ENCODE data around the gene ETV5. TPM values are rescaled to one million over a fixed set of nuclear protein-coding genes. Genes with fewer than 3 reads are reported as not detected.
A peak's percentile ranks its signal among the peaks of the same experiment; 100 is the strongest.

Gene ETV5
- total RNA-seq, 1 donor, result 5.1 TPM

DNA sequence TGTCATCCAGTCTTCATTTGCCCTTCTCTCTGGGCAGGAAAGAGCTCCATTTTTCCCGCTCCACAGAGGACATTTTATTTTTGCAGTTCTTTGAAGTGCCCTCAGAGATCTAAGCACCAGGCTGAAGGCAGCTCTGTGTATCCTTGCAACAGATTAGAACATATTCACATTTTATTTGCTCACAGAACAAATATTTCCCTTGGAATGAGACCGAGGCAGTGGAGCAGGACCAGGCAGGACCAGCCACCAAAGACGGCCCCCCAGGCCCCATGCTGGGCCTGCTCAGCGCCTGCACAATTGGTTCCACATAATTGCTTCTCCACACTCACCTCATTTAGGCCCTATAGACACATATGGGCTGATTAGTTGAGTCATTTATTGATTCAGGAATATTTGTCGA lies 15.7 kb upstream of the ETV5 start:
- DNase-seq (ENCODE audit: low read depth in 2 of 3, low spot score in 2 of 3), result no peak

DNA sequence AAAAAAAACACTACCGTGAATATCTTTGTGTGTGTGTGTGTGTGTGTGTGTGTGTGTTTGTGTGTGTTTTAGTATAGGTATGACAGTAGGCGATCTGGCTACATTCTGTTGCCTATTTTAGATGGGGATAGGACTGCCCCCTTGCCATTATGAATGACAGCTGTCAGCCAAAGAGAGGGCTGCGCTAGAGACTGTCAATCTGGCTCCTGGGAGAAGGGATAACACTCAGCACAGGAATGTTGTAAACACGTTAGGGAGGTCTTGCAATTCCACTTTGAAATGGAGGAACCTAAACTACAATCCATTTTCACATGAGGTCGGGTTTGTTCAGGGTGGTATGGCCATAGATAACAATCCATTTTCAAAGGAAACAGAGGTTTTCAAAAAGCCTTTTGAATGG lies 14.1 kb upstream of the ETV5 start:
- no peak for DNase-seq (ENCODE audit: low read depth in 2 of 3, low spot score in 2 of 3)

DNA sequence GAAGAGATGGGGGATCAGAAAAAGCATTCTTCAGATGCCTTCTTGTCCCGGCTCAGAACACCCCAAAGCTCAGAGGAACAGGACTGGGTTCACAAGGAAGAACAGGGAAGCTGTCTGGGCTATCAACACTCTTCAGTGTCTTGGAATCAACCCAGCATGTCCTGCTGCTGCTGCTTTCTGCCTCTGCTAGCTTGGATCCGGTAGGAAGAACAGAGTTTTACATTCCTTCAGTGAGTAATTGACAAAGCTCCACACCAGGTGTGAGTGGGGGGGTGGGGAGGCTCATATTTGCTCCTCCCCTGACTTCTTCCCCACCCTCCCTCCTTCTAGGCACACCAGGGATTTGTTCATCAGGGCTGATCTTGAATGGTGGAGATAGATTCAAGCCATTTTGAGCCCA lies 13.1 kb upstream of the ETV5 start:
- no peak for DNase-seq (ENCODE audit: low read depth in 2 of 3, low spot score in 2 of 3)

DNA sequence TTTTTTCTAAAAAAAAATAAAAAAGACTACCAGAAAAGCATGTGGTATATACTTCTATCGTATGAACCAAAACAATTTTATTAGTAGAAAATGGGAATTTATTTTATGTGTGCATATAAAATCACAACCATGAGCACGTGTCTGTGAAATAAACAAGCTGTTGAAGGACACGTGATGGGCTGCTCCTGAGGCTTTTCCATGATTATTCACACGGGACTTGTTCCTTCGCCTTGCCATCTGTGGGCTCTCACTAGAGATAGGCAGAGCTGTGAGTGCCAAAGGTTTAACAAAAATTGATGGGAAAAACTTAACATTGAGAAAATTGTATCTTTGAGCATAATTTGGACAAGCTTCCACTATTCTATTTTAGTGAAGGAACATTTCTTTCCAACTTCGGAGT lies 12.4 kb upstream of the ETV5 start:
- DNase-seq (ENCODE audit: low read depth in 2 of 3, low spot score in 2 of 3), result no peak

DNA sequence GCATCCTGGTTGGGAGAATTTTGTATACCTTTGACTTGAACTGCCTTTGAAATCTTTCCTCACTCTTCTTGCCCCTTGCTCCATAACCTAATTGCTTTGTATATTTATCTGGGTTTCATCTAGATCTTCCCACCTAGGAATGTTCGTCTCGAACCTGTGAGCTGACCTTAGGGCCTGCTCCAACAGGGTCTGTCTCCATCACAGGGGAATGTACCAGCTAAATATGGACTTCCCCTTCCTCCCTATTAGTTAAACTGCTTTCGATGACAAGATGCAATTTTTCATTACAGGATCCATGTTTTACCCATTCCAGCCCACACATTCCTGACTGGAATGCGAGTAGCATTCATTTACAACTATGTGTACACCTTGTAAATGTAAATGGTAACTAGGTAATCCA lies 10.6 kb upstream of the ETV5 start:
- no peak for DNase-seq (ENCODE audit: low read depth in 2 of 3, low spot score in 2 of 3)

DNA sequence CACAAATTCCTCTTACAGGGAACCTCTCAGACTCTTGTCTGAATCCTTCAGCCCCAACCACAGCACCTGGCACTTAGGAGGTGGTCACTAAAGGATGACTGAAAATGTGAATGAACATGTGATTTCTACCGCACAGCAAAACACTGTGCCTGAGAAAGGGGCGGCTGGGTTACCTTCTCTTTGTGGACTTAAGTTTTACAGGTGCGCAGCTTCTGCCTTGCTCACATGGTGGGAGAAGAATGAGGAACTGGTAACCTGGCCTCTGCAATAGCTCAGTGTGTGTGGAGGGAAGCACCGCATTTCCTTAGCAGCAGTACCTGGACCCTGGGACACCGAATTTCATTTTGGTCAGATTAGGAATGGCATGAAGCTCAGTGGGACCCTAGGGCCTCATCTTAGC lies 9.8 kb upstream of the ETV5 start:
- no peak for DNase-seq (ENCODE audit: low read depth in 2 of 3, low spot score in 2 of 3)

DNA sequence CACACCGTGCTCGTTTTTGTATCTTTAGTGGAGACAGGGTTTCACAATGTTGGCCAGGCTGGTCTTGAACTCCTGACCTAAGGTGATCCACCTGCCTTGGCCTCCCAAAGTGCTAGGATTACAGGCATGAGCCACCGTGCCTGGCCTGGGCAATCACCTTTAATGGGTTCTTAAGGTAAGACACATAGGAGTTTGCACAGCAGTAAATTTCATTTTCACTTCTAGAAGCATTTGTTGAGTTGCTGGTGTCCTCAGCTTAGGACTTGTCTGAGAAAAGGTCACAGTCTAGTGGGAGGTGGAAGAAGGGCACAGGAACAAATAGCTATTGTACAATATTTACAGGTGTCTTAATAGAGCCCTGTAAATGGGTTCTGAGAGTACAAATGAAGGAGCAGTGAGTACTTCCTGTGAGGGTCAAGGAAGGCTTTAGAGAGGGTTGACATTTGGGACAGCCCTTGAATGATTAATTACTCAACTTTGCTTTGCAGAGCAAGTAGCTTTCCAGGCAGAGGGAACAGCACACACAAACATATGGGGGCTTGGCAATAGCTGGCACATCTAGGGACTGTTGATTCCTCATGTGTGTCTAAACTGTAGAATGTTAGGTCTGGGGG lies 8.7 kb upstream of the ETV5 start:
- no peak for DNase-seq (ENCODE audit: low read depth in 2 of 3, low spot score in 2 of 3)

DNA sequence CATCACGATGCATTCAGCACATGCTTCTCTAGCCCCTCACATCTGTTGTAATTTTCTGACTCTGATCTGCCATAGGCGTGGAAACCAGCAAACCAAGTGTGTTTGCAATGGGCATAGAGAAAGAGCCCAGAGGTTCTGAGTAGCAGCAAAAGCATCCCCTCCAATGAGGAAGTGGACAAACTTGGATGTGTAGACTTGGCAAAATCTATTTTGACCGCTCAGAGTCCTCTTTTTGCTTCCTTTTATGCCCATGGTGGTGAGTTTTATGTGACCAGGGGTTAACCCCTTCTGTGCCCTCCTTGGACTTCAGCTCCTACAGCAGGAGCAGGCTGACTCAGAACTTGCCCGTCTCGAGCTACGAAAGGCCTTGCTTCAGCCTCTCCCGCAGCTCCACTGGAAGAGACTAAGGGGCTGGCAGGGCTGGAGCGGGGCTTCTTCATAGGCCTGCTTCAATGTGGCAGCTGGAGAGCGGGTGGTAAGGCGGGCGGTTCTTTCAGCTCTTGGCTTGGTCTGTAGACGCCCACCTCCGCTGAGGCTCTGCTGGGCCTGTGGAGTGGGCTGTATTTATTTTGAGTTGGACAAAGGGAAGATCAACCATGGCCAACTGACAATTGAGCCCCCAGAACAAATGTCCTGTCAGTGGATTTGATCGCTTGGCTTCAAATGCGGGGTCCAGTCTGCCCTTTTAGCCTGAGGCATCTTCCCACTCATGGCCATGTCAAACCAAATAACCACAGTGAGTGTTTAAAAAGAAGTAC lies 6.5 kb upstream of the ETV5 start:
- no peak for DNase-seq (ENCODE audit: low read depth in 2 of 3, low spot score in 2 of 3)

DNA sequence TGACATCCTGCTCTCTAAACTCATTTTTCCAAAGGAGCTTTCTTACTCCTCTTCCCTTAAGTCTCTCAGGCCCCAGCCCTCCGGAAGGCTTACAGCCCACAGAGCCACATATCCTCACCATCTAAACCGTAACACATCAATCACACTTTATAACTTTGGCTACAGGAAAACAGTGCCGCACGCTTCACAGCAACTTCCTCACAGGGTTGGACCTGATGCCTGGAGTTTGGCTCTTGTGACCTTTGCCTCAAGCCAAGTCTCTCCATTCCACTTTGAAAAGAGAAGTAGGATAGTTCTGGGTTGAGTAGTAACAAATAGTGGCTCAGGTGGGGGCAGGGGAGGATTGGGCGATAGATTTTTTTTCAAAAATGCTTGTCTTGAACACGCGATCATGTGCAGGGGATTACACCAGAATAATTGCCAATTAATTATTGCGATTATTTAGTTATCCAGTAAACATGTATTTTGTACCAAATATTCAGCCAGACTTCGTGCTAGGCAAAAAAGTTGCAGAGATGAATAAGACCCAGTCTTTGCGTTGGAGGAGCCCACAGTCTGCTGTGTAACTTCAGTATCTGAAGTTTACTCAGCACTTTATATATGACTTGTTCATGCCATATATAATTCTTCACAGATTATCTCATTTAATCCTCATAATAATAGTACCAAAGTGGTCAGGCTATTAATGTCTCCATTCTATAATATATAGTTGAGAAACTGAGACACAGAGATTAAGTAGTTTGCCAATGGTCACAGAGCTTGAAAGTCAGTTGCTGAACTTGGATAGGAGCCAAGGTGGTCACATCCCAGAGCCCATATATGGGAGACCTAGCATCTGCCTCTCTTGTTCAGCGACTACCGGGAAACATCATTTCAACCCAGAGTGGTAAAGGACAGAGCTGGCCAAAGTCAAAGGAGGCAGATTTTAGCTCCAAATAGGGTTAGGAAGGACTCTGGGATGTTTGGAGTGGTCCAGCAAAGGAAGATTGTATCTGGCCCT lies 2.4 kb upstream of the ETV5 start:
- DNase-seq (ENCODE audit: low read depth in 2 of 3, low spot score in 2 of 3), result peak in 2 of 3 donors; percentile 41 to 57

DNA sequence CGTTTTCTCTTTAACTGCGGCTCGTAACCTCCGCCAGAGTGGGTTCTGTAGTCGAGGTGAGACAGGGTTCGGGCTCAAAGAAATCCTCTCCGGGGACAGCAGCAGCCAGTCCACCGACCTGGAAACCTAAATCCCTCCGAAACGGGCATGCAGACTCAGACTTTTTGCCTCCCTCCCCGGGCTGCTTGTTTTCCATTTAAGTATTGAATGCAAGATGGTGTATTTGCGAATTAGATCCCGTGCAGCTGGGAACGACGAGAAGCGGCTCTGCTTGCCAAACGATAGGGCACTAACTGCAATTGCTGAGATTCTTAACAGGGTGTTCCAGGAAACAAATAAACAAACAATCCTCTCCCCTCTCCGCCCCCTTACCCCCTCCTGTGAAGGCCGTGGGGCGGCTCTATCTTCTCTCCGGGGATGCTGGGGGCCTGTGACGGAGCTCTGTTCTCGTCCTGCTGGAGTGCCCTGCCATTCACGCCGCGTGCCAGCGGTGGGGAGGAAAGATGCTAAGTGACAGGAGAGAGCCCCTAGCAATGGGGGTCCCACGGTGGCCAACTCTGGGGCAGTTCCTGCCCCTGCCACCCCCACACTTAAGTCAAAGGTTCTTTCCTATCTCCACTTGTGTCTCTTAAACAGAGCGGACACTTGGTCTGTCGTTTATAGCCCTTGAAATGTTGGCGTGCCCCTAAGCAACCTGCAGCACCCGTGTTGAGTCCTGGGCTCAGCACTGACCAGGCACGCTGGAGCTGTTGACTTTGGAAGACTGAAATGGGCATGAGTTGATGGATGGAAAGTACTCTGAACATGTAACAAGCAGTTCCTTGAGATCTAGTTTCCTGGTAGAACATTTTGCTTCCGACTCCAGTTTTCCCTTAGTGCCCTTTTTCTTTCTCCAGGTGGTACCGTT lies 1.3 kb upstream of the ETV5 start:
- DNase-seq (ENCODE audit: low read depth in 2 of 3, low spot score in 2 of 3), result peak in 1 of 3 donors; percentile 7

DNA sequence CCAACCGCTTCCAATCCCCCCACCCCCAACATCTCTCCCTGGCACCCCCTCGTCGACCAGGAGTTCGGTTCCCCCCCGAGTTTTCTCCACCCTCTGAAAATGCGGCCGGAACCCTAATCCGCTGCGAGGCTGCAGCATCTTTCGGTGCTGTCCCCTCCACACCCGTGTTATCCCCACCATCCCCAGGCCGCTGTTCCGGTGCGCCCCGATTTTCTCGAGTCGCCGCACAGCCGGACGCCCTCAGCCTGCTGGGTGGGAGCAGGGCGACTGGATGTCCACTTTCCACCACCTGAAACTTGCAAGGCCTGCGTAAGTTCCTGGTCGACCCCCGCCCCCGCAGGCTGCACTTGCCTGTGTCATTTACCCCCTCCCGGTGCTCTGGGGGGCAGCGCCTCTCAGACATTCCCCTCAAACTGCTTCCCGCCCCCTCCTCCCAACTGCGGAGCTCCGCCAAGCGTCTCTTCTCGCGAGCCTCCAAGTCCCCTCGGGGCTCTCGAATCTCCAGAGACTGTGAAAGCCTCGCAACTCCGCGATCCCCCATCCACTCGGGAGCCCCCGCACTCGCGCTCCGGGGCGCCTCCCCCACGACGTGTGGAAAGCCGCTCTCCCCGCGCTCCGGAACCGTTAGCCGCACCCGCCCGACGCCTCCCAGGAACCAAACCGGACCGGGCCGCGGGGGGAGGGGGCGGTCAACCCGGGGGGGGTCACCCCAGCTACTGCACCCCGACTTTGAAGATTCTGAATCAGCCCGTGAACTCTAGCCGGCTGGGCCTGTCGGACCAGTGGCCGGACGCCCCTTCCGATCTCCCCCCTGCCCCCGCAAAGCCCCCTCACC lies 566 bp downstream of the ETV5 start:
- peak in 2 of 3 donors; percentile 45 to 72 for DNase-seq (ENCODE audit: low read depth in 2 of 3, low spot score in 2 of 3)

DNA sequence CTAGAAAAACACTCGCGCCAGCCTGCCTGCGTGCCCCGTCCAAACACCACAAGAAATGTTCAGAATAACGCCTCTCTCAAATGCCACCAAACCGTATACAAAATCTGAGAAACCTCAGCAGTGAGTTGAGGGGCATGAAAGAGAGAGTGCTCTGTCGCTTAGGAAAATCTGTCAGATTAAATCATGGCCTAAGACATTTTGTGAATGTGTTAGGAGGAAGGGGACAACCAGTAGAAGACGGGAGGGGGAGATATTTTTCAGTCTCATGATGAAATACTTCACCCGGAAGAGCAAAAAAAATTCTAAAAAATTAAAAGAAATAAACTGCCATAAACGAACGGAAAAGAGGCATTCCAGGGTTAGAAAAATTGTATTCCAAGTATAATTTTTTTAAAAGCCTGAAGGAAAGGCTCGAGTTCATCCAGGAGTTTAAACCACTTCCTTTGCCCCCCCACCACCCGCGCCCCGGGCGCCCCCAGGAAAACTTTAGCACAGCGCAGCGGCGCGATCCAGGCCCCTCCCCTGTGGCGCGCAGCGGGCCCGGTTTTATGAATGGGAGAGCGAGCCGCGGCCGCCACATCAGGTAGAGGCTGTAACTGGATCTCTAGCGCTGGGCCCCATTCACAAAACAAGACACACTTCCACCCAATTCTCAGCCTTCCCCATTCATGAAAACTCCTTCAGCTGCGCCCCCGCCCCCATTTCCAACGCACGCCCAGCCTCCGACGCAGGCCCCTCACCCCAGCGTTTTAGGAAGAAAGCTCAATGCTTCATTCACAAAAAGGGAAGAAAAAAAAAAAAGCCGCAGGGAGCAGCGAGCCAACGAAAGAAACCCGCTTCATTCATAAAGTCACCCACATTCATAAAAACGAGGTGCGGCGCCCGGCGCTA lies 1.4 kb downstream of the ETV5 start:
- DNase-seq (ENCODE audit: low read depth in 2 of 3, low spot score in 2 of 3), result peak in 2 of 3 donors; percentile 59 to 64

DNA sequence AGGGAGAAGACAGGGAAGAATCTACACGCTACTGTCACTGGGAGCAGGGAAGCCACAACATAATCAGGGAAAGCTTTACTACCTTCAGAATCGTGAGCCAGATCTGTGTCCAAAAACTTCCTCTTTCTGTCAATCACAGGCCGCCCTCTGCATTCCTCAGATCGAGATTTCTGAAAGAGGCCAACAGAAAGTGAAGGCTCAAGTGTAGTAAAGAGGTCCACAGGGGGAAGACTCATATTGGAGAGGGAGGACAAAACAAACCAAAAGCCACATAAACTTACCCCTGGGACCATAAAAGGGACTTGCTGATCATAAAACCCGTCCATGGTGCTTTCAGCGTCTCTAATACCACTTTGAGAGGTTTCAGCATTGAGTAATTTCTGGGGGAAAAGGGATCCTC lies 3.3 kb downstream of the ETV5 start:
- peak in 1 of 3 donors; percentile 18 for DNase-seq (ENCODE audit: low read depth in 2 of 3, low spot score in 2 of 3)

DNA sequence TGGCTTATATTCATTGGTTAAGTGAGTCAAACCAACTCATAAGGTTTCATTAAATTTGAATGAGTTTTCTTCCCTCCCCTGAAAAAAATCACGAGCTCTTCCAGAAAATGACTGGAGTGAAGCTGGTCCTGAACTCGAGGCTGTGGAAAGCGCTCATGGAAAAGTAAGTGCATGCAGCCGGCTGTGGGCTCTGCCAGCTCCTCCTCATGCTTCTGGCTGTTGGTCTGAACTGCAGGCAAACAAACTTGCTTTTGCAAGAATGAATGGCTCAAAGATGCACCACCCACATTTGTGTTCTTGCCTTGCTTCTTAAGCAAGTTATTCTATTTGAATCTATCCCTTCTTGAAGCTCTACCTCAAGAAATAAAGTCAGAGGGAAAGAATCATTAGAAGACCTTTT lies 6.2 kb downstream of the ETV5 start:
- no peak for DNase-seq (ENCODE audit: low read depth in 2 of 3, low spot score in 2 of 3)

DNA sequence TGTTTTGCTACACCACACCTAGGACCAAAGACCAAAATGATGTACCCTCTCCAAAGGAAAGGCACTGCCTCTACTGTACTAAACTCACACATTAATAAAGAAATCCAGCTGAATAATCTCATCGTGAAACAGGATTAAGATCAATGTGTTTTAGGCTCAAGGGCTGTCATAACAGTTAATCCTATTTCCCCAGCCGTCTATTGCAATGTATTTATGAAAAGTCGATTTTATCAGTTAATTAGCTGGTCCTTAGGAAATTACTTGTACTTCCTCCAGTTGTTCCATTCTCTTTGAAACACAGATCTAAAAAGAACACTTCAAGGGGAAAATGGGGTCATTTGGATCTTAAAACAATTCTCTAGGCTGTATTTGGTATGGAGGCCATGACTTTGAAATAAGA lies 8.5 kb downstream of the ETV5 start:
- DNase-seq (ENCODE audit: low read depth in 2 of 3, low spot score in 2 of 3), result no peak

DNA sequence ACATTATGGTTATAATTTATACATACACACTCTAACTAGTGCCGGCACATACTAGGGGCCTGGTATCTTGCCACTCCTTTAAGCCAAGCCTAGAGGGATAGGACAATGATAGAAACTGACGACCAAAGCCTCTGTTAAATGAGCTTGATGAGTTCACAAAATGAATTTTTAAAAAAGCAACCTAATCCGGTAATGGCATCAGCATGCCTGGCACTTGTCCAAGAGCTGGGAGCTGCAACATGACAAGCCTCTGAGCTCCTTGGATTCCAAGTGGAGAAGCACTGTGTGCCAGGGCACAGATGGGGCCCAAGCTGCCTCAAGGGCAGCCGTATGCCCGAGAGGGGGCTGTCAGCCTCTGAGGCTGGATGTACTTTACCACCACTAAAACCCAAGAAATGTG lies 9.7 kb downstream of the ETV5 start:
- DNase-seq (ENCODE audit: low read depth in 2 of 3, low spot score in 2 of 3), result no peak

DNA sequence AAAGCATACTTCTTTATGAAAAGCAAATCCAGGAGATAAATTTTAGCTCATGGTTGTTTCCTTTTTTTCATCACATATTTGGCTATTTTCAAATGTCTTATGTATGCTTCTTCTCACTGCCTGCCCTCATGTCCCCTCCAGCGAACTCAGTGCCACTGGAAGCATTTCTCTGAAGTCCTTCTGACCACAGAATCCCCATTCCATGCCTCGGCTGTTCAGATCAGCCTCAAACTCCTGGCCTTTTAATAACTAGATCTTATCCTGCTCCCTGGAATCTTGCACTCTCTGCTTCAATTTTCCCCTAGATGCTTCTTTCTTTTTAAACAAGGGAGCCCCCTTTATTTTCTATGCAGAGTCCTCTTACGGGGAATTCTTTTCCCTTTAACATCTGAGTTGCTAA lies 10.1 kb downstream of the ETV5 start:
- no peak for DNase-seq (ENCODE audit: low read depth in 2 of 3, low spot score in 2 of 3)

DNA sequence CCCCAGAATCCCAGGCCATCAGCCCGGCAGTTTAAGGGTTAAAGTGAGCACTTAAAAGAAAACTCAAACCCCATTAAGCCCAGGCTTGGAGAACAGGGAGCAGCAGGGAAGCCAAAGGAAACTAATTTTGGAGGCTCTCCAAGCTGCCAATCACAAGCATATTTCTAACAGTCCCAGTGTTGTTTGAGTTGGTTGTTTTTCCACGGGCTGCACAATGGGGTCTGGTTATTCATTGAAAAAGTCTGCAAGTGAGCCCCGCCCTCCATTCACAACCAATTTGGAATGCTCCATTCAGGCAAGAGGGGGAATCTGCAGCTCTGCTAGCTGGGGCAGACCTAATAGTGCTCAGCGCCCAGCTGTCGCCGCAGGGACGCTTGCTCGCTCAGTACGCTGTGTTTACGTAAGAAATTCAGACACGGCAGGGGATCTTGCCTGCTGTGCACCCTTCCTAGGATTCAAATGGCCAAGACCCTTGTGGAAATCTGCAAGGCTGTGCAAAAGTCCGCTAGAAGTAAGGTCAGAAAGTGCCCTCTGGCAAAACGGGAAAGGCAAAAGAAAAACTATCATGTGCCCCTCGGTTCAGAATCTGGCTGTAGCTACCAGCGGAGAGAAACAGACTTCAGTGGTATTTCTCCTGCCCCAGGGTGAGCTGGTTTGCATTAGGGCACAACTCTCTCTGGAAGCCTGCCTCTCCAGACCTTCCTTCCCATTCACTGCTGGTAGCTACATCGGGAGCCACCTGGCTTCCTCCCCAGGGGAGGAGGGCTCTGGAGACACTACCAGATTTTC lies 11.0 kb downstream of the ETV5 start:
- peak in 2 of 3 donors; percentile 62 to 79 for DNase-seq (ENCODE audit: low read depth in 2 of 3, low spot score in 2 of 3)
